RPMI8226 (cell line): ENCODE data around the gene MGP.

Experiments
- DNase-seq: peaks from one replicate; pipeline ENCODE4 v3.0.0-alpha.2; 2015

Gene MGP

DNA sequence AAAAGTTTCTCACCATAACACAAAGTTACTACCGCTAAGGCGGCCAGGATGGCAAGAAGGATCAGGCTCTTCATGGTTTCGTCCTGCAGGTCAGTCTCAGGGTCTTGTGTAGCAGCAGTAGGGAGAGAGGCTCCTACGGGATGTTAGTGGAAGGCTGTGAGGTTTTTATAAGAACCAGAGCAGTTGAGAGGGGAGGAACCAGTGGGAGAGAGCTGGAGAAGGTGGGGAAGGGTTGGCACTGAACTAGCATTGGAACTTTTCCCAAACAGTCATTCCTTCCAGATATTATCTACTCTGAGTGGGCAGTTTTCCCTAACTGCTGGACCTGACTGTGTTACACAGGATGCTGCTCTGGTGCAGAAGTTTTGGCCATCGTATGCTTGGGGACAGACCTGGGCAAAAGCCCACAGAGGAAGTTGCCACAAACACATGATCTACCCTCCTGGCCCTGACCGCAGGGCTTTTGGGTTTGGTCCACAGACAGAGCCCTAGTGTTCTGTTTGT lies at the start of gene MGP:
Gene MGP (minus strand): TSS at position 137 of the 504 bp plus-strand sequence. CDS start 63 bp downstream, at position 74.
- DNase-seq, result no peak

DNA sequence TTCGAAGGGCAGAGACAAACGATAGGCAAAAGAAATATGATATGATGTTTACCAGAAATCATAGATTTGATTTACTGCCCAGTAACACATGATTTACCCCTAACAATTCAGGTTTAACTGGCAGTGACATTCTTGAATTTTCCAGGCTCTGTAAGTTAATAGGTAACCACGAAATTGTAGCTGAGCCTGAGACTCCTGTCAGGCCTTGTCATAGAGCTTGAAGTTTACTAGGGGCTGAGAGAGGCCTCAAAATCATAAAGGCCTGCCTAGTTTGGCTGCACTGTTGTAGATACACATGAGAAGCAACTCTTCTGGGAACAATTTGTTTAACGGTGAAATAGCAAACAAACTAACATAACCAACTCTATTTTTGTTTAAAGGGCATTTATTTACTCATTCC lies 49.4 kb upstream of the MGP start:
- no peak for DNase-seq

- no peak for DNase-seq
Observed at GRCh38 chr12:14934511-14934910, 48.9 kb upstream of the MGP start.

- no peak for DNase-seq
Observed at GRCh38 chr12:14931791-14932560, 46.3 kb upstream of the MGP start.

DNA sequence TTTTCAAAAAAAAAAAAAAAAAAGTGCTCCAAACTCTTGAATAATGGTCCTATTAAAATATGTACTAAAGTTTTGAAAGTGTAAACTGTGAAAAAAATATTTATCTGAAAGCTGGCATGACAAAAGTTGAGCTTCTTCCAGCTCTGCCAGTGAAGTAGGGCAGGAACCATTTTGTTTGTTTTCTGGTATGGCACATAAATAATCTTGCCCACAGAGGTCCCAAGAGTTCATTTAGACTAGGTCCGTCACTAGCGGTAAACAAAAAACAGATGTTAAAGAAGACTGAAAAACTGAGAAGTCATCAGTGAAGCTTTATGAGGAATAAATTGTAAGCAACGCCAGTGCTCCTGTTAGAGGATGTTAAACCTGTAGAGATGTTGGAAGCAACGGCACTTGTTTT lies 45.7 kb upstream of the MGP start:
- no peak for DNase-seq

DNA sequence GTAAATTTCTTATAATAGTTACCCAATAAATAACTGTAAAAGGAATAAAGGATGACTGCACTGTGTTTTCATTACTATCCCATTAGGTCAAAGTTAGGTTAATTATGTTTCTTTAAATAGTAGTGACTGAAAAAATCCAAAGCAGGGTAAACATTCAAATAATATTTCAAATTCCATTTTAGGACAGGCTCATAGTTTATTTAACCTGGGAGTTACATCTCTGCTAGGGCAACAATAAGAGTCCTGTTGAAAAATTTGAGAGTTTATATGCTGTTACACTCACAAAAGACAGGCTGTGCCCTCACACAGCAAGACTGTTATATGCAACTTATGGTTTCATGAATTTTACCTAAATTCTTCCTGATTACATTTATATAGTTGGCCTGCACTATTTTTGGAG lies 44.6 kb upstream of the MGP start:
- DNase-seq, result no peak

GRCh38 chr12:14928931-14929330 lies 43.3 kb upstream of the MGP start:
- DNase-seq, result no peak

- no peak for DNase-seq
Observed at GRCh38 chr12:14927267-14927666, 41.6 kb upstream of the MGP start.

GRCh38 chr12:14924541-14924940 lies 38.9 kb upstream of the MGP start:
- no peak for DNase-seq

DNA sequence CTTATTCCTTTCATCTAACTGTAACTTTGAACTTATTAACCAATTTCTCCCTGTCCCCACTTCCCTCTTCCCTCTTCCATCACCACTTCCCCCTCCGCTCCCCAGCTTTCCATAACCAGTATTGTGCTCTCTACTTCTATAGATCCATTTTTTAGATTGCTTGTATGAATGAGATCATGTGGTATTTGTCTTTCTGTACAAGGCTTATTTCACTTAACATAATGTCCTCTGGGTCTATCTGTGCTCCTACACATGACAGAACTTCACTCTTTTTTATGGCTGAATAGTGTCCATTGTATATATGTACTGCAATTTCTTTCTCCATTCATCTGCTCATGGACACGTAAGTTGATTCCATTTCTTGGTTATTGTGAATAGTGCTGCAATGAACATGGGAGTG lies 38.3 kb upstream of the MGP start:
- no peak for DNase-seq

GRCh38 chr12:14921218-14921617 lies 35.6 kb upstream of the MGP start:
- DNase-seq, result no peak

GRCh38 chr12:14920475-14921126 lies 34.9 kb upstream of the MGP start:
- DNase-seq, result no peak

DNA sequence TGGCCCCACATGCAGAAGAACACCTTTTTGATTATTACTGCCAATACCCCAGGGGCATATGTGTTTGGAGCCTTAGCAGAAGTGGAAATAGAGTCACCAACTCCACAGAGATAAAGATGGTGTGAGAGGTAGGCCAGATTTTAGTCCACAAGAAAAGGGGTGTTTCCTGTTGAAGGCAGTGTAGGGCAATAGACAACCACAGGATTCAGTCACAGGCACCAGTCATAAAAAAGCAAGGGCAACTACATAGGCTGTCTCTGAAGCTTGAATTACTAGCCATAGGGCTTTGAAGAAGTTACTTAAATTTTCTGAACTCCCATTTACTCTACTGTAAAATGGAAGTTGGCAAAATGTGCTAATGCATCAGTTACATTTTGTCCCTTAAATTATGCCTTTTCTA lies 33.8 kb upstream of the MGP start:
- no peak for DNase-seq

- DNase-seq, result no peak
Observed at GRCh38 chr12:14915736-14916135, 30.1 kb upstream of the MGP start.

DNA sequence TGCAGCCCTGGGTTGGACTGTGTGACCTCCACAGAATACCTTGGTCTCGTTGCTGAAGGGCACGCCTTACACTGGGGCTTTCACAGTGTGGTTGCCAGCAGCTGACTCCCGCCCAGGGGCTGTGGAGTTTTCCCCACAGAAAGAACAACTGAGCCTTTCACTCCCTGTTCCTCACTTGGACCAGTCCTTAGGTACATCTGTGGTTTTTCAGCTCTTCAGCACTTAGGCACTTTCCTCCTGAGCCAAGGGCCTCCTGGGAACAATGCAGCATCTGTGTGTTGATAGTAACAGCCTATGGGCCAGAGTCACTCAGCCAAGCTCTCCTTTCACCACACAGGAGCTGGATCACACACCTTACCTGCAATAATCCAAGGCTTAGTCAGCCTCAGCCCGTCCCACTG lies 27.7 kb upstream of the MGP start:
- DNase-seq, result no peak

DNA sequence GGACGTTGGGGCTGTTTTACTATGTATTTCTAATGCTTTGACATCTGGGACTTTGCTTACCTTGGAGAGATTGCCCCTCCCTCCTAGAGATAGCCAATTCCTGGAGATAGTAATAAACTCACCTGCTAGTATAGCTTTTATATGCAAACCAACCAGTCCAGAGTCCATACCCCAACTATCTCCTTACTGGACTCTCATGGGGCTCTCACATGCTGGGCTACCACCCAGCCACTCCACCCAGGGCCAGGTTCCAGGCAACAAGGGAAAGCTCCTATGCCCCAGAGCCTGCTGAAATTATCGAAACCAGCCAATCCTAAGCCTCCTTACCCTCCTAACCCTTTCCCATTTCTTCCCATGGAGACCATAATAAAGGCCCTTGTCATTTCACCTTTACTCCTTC lies 25.5 kb upstream of the MGP start:
- DNase-seq, result no peak

GRCh38 chr12:14910090-14910915 lies 24.6 kb upstream of the MGP start:
- DNase-seq, result no peak

DNA sequence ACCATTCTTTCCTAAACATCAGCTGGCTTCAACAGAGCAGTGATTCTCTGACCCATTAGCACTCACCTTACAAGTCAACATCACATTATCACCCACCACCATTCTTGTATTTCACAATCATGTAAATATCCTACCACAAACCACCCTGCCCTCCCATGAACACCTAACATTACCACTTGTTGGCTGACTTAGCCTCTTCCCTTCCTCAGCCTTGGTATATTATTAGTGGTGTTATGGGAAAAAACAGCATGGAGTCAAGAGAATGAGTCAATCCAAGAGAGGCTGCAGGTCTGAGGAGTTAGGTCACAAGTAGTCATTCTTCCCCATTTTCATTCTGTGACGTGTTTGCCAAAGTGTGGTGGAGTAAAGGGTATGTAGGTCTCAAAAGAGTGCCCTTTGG lies 22.3 kb upstream of the MGP start:
- no peak for DNase-seq

DNA sequence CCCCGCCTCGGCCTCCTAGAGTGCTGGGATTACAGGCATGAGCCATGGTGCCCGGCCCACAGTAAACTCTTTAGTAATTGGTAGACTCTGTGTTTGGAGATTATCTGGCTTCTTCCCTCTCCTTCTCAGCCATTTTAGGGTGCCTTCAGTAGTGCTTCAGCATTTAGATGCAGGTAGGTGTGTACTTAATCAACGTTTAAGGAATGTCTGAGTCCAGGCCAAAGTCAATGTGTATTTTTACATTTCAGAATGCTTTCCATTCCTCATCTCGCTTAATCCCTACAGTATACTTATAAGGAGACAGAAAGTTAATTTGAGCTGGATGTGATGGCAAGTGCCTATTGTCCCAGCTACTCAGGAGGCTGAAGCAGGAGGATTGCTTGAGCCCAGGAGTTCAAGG lies 20.5 kb upstream of the MGP start:
- DNase-seq, result no peak

GRCh38 chr12:14905269-14906004 lies 19.8 kb upstream of the MGP start:
- no peak for DNase-seq

DNA sequence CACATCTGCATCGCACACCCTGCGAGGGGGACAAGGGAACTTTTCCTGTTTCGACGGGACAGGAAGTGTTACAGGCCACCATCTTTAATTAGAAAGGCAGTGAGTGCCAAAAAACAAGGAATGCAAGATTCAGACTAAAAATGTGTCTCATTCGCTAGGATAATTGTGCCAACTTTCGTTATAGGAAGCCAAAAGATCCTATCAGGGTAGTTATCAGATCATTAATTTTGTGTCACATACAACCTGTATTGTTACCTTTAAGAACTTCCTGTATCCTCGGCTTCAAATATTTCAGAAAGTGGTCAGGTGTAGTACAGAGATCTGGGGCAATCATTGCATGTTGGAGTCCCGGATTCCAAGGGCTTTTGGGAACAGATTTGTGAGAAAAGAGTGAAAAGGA lies 19.2 kb upstream of the MGP start:
- no peak for DNase-seq

DNA sequence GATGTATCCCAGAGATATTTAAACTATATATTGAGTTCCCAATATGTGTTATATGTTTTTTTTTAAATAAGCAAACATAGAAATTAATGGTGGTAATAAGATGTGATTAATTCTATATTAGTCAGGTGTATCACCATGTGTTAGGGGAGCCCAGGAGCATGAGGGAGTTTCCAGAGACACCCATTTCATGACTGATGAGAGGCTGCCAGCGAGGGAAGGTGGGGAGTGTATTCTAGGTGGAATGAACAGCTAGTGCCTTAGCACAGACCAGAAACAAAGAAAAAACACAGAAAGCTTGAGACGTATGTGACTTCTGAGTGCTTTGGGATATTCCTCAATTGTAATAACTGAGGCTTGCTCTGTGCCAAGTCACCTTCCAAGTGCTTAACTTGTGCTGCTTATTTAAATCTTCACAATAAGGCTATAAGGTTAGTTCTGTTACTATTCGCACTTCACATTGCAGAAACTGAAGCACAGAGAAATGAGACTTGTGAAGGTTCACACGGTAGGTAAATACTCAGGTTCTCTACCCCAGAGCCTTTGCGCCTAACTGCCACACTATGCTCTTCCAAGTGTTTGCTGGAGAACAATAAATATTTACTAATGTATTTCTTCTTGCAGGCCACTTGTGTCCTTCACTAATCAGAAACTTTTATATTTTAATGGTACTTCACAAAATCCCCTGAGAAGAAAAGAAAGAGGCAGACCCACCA lies 17.9 kb upstream of the MGP start:
- DNase-seq, result no peak
